HG02943 (cell line): ENCODE measurements around the gene LHX4.

Experiments used
- ATAC-seq: cut with Tn5 transposase; IDR thresholded peaks from one replicate; pipeline ENCODE4 v1.9.1; 2021; ENCODE audit warnings: mild to moderate bottlenecking, low read depth, moderate library complexity; ENCODE audit not compliant: unreplicated experiment

Gene LHX4

DNA sequence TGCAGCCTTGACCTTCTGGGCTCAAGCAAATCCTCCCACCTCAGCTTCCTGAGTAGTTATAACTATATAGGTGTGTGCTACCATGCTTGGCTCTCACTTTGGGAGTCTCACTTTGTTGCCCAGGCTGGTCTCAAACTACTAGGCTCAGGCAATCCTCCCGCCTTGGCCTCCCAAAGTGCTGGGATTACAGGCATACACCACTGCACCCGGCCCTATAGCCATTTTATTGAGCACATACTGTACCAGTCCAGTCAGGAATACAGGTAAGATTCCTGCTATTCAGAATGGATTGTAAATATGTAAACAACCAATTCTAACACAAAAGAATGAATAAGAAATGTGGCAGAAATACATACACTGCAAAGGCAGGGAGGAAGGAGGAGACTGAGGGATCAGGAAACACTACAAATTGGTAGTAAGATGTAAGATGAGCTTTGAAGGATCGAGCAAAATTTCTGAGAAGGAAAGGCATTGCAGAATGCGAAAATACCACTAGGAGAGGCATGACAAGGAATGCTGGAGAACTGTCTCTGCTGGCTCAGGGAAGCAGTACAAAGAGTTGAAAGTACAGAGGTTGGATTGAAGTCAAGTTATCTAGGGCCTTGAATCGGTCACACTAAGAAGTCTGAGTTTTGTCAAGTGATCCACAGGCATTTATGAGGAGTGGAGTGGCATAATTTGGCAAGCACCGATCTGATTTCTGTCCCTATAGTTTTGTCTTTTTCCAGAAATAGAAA is 60.4 kb downstream of the LHX4 start:
- no peak for ATAC-seq

- no peak for ATAC-seq
Measured at GRCh38 chr1:180291004-180291403, 60.9 kb downstream of the LHX4 start.

- ATAC-seq: no peak
Measured at GRCh38 chr1:180294711-180295110, 64.6 kb downstream of the LHX4 start.

GRCh38 chr1:180295999-180296398 is 65.9 kb downstream of the LHX4 start:
- ATAC-seq: no peak

DNA sequence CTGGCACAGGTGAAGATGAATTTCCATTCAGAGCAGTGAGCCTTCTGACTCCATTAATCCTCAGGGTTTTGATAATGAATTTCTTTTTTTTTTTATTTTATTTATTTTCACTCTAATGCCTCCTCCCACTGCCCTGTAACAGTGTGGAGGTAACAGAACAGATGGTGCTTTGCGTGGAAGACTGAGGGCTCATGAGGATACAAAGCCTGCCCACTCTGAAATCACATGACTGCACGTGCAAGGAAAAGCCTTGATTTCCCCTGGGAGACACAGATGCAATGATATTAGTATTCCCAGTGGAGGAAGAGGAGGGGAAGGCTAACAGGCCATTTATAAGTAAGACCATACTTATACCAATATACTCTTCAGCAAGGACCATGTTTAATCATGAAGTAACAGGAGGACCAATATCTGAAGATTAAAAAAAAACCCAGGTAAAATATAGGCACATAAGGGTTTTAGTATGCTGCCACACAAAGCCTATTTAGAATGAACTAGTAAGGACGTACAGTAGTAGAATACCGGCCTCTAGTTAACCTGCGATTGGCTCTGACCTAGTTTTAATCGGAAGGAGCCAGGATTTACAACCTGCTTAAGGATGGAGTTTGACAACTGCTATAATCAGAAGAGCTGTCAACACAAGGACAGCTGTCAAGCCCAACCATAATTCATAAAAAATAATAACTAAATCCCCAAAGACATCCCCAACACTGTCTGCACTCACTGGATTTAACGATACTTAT is 69.6 kb downstream of the LHX4 start:
- no peak for ATAC-seq

- no peak for ATAC-seq
Measured at GRCh38 chr1:180301135-180301742, 71.2 kb downstream of the LHX4 start.

GRCh38 chr1:180309338-180309737 is 79.3 kb downstream of the LHX4 start:
- no peak for ATAC-seq

- ATAC-seq: no peak
Measured at GRCh38 chr1:180310095-180310494, 80.0 kb downstream of the LHX4 start.

DNA sequence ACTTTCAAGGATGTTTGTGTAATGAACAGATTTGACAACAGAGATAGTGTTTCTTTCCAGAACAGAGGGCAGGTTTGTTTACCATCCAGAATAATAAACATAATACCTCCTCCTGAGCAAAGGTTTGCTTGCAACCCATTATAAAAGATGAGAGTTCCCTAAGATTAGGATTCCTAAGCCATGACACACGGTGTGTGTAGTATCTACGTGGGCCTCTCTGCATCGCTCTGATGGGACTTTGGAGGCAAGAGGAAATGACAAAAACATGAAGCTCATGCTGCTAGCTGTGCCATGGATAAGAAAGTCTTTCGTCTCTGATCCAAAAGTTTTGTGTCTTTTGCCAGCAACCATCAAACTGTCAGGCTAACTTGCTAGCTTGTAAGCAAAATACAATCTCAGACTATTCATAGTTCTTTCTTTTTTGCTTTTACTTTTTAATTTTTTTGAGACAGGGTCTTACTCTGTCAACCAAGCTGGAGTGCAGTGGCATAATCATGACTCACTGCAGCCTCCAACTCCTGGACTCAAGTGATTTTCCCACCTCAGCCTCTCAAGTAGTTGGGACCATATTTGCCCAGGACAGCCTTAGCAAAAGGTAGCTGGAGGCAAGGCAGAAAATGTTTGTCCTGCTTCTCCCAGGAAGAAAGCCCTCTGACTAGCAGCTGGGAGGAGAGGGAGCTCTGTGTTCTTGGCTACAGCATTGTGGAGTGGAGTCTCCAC is 81.1 kb downstream of the LHX4 start:
- no peak for ATAC-seq

GRCh38 chr1:180312926-180313325 is 82.9 kb downstream of the LHX4 start:
- ATAC-seq: no peak

DNA sequence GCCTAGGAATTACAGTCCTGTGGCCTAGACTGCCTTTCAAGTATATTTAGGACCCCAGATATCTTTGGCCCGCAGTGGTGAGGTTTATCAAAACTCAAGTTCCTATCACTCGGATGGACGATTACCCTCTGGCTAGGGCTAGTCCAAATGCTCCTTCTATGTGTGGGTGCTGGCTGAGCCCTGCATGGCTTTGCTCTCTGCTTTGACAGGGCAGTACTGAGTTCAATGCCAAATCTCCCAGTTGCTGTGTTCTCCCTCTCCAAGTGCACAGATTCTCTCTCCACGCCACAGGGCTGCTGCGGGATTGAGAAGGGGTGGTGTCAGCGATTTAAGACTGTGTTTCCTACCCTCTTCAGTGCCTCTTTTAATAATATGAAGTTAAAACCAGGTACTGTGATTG is 97.0 kb downstream of the LHX4 start:
- no peak for ATAC-seq
